ENCODE data around the gene ABCF3.

ABCF3 gene

GRCh38 chr3:184172681-184173373 lies 13.2 kb upstream of the ABCF3 start:
- Histone ChIP-seq H3K9ac (ENCODE audit: low read length) (no peak overlapping the region), H3K4me3 (ENCODE audit: low read length) (no peak overlapping the region), H3K4me1 (ENCODE audit: control insufficient read depth, insufficient read depth, low read length) (peaks cover 22% of the 10 kb centered on the region), H3K36me3 (ENCODE audit: control insufficient read depth, insufficient read depth, low read length) (peaks cover 22% of the 10 kb centered on the region), H3K27me3 (ENCODE audit: control insufficient read depth, insufficient read depth, low read length) (no peaks in the 10 kb centered on the region), H3K27ac (ENCODE audit: low read depth, low read length) (no peak overlapping the region)

GRCh38 chr3:184173374-184173722 lies 12.7 kb upstream of the ABCF3 start:
- peaks cover 22% of the 10 kb centered on the region for H3K36me3 ChIP-seq (ENCODE audit: control insufficient read depth, insufficient read depth, low read length)
- no peak overlapping the region for H3K4me3 ChIP-seq (ENCODE audit: low read length)
- peaks cover 22% of the 10 kb centered on the region for H3K4me1 ChIP-seq (ENCODE audit: control insufficient read depth, insufficient read depth, low read length)
- peak overlapping the region; percentile 77 for H3K27ac ChIP-seq (ENCODE audit: low read depth, low read length)
- no peaks in the 10 kb centered on the region for H3K27me3 ChIP-seq (ENCODE audit: control insufficient read depth, insufficient read depth, low read length)
- H3K9ac ChIP-seq (ENCODE audit: low read length) = no peak overlapping the region

DNA sequence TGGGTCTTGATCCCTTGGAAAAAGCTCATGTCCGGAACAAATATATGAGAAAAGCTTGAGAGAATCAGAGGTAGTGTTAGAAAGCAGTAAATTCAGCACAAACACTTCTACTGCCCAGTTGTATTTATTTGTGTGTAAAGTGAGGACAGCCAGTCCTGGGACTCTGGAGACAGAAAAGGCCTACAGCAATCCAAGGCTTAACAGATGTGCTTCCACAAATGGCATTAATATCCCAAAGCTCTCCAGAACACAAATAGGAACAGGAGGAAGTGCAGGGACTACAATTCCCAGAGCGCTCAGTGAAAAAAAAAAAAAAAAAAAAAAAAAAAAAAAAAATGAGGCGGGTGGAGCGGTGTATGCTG lies 11.7 kb upstream of the ABCF3 start:
- peak overlapping the region; percentile 77 for H3K27ac ChIP-seq (ENCODE audit: low read depth, low read length)
- no peak overlapping the region for H3K4me3 ChIP-seq (ENCODE audit: low read length)
- peaks cover 29% of the 10 kb centered on the region for H3K36me3 ChIP-seq (ENCODE audit: control insufficient read depth, insufficient read depth, low read length)
- no peak overlapping the region for H3K9ac ChIP-seq (ENCODE audit: low read length)
- no peaks in the 10 kb centered on the region for H3K27me3 ChIP-seq (ENCODE audit: control insufficient read depth, insufficient read depth, low read length)
- peaks cover 22% of the 10 kb centered on the region for H3K4me1 ChIP-seq (ENCODE audit: control insufficient read depth, insufficient read depth, low read length)

DNA sequence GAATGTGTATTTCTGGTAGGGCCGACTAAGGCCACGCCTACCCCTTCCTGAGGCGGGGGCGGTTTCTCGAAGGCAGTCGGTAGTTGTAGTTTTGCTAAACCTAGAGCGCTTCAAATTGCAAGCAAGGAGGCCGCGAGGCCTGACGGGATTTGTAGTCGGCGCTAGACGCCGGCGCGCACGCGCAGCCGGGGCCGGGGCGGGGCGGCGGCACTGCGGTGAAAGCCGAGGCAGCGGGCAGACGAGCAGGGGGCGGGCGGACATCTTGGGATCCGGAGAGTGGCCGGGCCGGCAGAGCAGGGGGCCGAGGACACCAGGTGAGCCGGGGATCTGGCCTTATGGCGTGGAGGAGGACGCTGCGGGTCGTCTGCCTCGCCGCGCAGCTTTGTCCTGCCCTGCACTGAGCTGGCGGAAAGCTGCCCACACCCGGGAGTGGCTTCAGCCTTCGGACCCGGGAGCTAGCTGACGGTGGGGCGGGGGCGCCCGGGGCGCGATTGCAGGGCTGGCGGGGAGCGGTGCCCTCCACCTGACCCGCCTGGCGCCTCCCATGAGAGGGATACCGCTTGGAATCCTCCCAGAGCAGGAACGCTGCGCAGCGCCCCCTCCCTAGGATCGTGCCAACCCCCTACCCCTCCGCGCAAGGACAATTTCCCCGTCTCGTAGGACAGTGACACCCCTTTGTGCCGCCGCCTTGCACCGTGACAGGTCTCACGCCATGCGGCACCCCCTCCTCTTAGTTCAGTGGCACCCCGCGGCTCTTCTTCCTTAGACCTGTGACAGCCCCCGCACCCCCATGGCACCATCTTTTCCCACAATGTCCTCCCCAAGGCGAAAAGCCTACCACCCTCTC lies 11.1 kb upstream of the ABCF3 start, which contains the start of gene AP2M1:
Gene AP2M1 (plus strand): TSS at position 210 of the 847 bp plus-strand sequence. CDS start 2,139 bp downstream, outside the sequence.
- peaks cover 35% of the 10 kb centered on the region for H3K36me3 ChIP-seq (ENCODE audit: control insufficient read depth, insufficient read depth, low read length)
- H3K4me1 ChIP-seq (ENCODE audit: control insufficient read depth, insufficient read depth, low read length) = peaks cover 22% of the 10 kb centered on the region
- H3K27ac ChIP-seq (ENCODE audit: low read depth, low read length) = peak within 1 kb of the TSS; percentile 94
- peak within 1 kb of the TSS; percentile 95 for H3K4me3 ChIP-seq (ENCODE audit: low read length)
- peak within 1 kb of the TSS; percentile 86 for H3K9ac ChIP-seq (ENCODE audit: low read length)
- H3K27me3 ChIP-seq (ENCODE audit: control insufficient read depth, insufficient read depth, low read length) = no peaks in the 10 kb centered on the region

DNA sequence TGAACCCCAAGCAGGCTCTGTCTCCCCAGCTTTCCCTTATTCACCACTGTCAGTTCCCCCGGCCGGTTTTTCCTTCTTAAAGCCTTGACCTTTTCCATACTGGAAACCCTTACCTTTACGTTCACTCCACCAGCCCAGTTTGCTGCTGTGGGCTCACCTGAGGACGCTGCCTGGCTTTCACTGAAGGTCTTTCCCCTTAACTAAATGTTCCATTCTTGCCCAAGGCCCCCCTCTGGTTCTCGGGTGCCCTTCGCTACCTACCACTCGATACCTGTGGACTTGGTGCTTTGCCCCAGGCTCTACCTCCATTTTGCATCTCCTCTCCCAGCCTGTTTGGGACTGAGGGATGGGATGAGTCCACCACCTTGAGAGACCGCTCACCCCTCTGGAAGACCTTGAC lies 10.5 kb upstream of the ABCF3 start:
- H3K4me1 ChIP-seq (ENCODE audit: control insufficient read depth, insufficient read depth, low read length) = peaks cover 22% of the 10 kb centered on the region
- H3K27ac ChIP-seq (ENCODE audit: low read depth, low read length) = peak overlapping the region; percentile 94
- peak overlapping the region; percentile 95 for H3K4me3 ChIP-seq (ENCODE audit: low read length)
- H3K27me3 ChIP-seq (ENCODE audit: control insufficient read depth, insufficient read depth, low read length) = no peaks in the 10 kb centered on the region
- H3K36me3 ChIP-seq (ENCODE audit: control insufficient read depth, insufficient read depth, low read length) = peaks cover 41% of the 10 kb centered on the region
- H3K9ac ChIP-seq (ENCODE audit: low read length) = peak overlapping the region; percentile 86

DNA sequence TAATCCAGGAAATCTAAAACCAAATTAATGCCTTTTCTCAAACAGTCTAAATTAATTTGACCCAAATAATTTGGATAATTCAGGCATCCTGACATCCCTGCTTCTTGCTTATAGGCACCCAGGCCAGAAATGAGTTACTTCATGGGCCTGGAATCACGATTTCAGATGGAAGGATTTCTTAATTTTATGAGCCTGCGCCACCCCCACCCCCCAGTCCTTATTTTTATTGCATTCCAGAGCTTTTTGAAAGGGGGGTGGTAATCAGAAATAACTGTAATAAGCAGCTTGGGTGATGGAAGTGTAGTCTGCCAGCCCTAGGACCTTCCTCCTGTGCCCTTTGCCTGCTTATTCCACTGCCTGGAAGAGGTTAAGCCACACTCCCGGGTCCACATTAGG lies 10.0 kb upstream of the ABCF3 start:
- Histone ChIP-seq H3K36me3 (ENCODE audit: control insufficient read depth, insufficient read depth, low read length) (peaks cover 41% of the 10 kb centered on the region), H3K4me1 (ENCODE audit: control insufficient read depth, insufficient read depth, low read length) (peaks cover 22% of the 10 kb centered on the region)

GRCh38 chr3:184176377-184177330 lies 9.3 kb upstream of the ABCF3 start:
- Histone ChIP-seq H3K4me1 (ENCODE audit: control insufficient read depth, insufficient read depth, low read length) (peaks cover 22% of the 10 kb centered on the region), H3K4me3 (ENCODE audit: low read length) (peak overlapping the region; percentile 95), H3K9ac (ENCODE audit: low read length) (no peak overlapping the region), H3K36me3 (ENCODE audit: control insufficient read depth, insufficient read depth, low read length) (peaks cover 45% of the 10 kb centered on the region), H3K27ac (ENCODE audit: low read depth, low read length) (peak overlapping the region; percentile 94), H3K27me3 (ENCODE audit: control insufficient read depth, insufficient read depth, low read length) (no peaks in the 10 kb centered on the region)

More for the DNA sequence above, 10.0 kb upstream of the ABCF3 start:
- H3K4me3 ChIP-seq (ENCODE audit: low read length) = peak overlapping the region; percentile 95
- H3K9ac ChIP-seq (ENCODE audit: low read length) = no peak overlapping the region
- H3K27ac ChIP-seq (ENCODE audit: low read depth, low read length) = peak overlapping the region; percentile 94
- H3K27me3 ChIP-seq (ENCODE audit: control insufficient read depth, insufficient read depth, low read length) = no peaks in the 10 kb centered on the region

DNA sequence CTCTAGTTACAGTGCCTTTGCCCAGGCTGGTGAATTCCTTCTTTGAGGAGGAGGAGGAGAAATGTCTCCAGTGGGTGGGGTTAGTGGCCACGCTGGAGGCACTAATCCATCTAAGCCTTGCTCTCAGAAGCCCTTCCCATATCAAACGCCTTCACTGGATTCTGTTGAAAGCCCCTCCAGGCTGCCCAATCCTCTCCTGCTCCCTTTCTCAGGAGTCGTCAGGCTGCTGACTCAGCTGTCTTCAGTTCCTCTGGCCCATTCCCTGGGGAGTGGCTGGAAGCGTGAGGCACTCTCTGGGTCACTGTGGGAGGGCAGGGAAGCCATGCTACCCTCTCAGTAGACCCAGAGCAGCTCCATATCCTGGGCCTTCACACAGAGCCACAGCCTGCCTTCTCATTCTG lies 8.7 kb upstream of the ABCF3 start:
- peaks cover 52% of the 10 kb centered on the region for H3K36me3 ChIP-seq (ENCODE audit: control insufficient read depth, insufficient read depth, low read length)
- H3K27me3 ChIP-seq (ENCODE audit: control insufficient read depth, insufficient read depth, low read length) = no peaks in the 10 kb centered on the region
- peaks cover 22% of the 10 kb centered on the region for H3K4me1 ChIP-seq (ENCODE audit: control insufficient read depth, insufficient read depth, low read length)
- H3K4me3 ChIP-seq (ENCODE audit: low read length) = peak overlapping the region; percentile 95
- no peak overlapping the region for H3K9ac ChIP-seq (ENCODE audit: low read length)
- peak overlapping the region; percentile 94 for H3K27ac ChIP-seq (ENCODE audit: low read depth, low read length)

GRCh38 chr3:184177767-184178306 lies 8.2 kb upstream of the ABCF3 start:
- H3K36me3 ChIP-seq (ENCODE audit: control insufficient read depth, insufficient read depth, low read length) = peaks cover 57% of the 10 kb centered on the region
- H3K4me1 ChIP-seq (ENCODE audit: control insufficient read depth, insufficient read depth, low read length) = peaks cover 22% of the 10 kb centered on the region
- no peak overlapping the region for H3K27ac ChIP-seq (ENCODE audit: low read depth, low read length)
- H3K27me3 ChIP-seq (ENCODE audit: control insufficient read depth, insufficient read depth, low read length) = no peaks in the 10 kb centered on the region
- no peak overlapping the region for H3K4me3 ChIP-seq (ENCODE audit: low read length)
- H3K9ac ChIP-seq (ENCODE audit: low read length) = no peak overlapping the region

DNA sequence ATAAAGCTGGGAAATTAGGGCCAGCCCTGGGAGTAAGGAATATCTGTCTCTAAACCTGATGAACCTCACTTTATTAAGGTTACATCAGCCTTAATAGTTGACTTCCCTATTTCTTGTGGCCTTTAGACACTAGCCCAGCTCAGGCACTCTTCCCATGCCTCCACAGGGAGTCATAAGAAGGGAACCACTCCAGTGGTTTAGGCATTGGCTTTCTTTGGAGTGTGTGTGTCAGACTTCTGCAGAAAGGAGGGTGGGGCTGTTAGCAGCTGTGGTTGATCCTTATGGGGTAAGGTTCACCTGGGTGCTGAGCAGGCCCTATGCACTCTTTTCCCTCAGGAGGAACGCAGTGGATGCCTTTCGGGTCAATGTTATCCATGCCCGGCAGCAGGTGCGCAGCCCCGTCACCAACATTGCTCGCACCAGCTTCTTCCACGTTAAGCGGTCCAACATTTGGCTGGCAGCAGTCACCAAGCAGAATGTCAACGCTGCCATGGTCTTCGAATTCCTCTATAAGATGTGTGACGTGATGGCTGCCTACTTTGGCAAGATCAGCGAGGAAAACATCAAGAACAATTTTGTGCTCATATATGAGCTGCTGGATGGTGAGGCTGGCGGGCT lies 7.4 kb upstream of the ABCF3 start:
- Histone ChIP-seq H3K4me3 (ENCODE audit: low read length) (no peak overlapping the region), H3K36me3 (ENCODE audit: control insufficient read depth, insufficient read depth, low read length) (peaks cover 63% of the 10 kb centered on the region), H3K4me1 (ENCODE audit: control insufficient read depth, insufficient read depth, low read length) (peaks cover 21% of the 10 kb centered on the region), H3K27me3 (ENCODE audit: control insufficient read depth, insufficient read depth, low read length) (no peaks in the 10 kb centered on the region), H3K27ac (ENCODE audit: low read depth, low read length) (no peak overlapping the region), H3K9ac (ENCODE audit: low read length) (no peak overlapping the region)

DNA sequence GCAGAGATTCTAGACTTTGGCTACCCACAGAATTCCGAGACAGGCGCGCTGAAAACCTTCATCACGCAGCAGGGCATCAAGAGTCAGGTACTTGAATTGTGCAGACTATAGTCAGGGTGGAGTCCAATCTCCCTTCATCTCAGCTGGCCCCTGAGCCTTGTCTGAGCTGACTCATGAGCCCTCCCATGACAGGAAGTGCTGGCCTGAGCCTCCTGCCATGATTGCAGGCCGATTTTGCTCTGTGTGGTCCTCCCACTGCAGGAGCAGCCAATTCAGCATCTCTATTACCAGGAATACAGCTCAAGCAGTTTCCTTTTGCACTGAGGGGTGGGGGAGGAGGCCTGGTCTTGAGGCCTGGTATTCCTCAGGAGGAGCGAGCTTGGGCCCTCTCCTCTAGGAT lies 5.8 kb upstream of the ABCF3 start:
- Histone ChIP-seq H3K9ac (ENCODE audit: low read length) (no peak overlapping the region), H3K4me3 (ENCODE audit: low read length) (no peak overlapping the region), H3K27me3 (ENCODE audit: control insufficient read depth, insufficient read depth, low read length) (no peaks in the 10 kb centered on the region), H3K36me3 (ENCODE audit: control insufficient read depth, insufficient read depth, low read length) (peaks cover 67% of the 10 kb centered on the region), H3K27ac (ENCODE audit: low read depth, low read length) (no peak overlapping the region), H3K4me1 (ENCODE audit: control insufficient read depth, insufficient read depth, low read length) (peaks cover 16% of the 10 kb centered on the region)
